ENCODE measurements around the gene KCNK17. TPM values are rescaled to one million over a fixed set of nuclear protein-coding genes. Genes with fewer than 3 reads are reported as not detected.

KCNK17 gene
- total RNA-seq, 1 donor from 2014 or later, result 1.6 TPM

GRCh38 chr6:39320363-39320984, 6.3 kb upstream of the KCNK17 start:
- Histone ChIP-seq H3K9ac (ENCODE audit: low read depth in 1 of 3, low read length in 3 of 3) (no peak overlapping the region), H3K27me3 (ENCODE audit: control insufficient read depth in 3 of 3, insufficient read depth in 3 of 3, low read length in 3 of 3) (peaks cover 0 to 10% (median 6%) of the 10 kb centered on the region in 3 donors), H3K4me1 (ENCODE audit: control insufficient read depth in 3 of 3, insufficient read depth in 3 of 3, low read length in 3 of 3) (no peaks in the 10 kb centered on the region), H3K36me3 (ENCODE audit: control insufficient read depth in 3 of 3, insufficient read depth in 3 of 3, low read length in 3 of 3) (no peaks in the 10 kb centered on the region), H3K27ac (ENCODE audit: low read depth, low read length) (no peak overlapping the region), H3K4me3 (ENCODE audit: low read length in 3 of 3) (no peak overlapping the region), H3K9me3 (ENCODE audit: control insufficient read depth in 3 of 3, low read length in 3 of 3) (no peaks in the 10 kb centered on the region)

- peaks cover 4 to 17% (median 10%) of the 10 kb centered on the region in 3 donors for H3K27me3 ChIP-seq (ENCODE audit: control insufficient read depth in 3 of 3, insufficient read depth in 3 of 3, low read length in 3 of 3)
- no peaks in the 10 kb centered on the region for H3K36me3 ChIP-seq (ENCODE audit: control insufficient read depth in 3 of 3, insufficient read depth in 3 of 3, low read length in 3 of 3)
- H3K4me1 ChIP-seq (ENCODE audit: control insufficient read depth in 3 of 3, insufficient read depth in 3 of 3, low read length in 3 of 3), result no peaks in the 10 kb centered on the region
- H3K27ac ChIP-seq (ENCODE audit: low read depth, low read length), result no peak overlapping the region
- no peak overlapping the region for H3K9ac ChIP-seq (ENCODE audit: low read depth in 1 of 3, low read length in 3 of 3)
- H3K4me3 ChIP-seq (ENCODE audit: low read length in 3 of 3), result no peak overlapping the region
- H3K9me3 ChIP-seq (ENCODE audit: control insufficient read depth in 3 of 3, low read length in 3 of 3), result no peaks in the 10 kb centered on the region
Measured at GRCh38 chr6:39319621-39320362, 5.6 kb upstream of the KCNK17 start.

GRCh38 chr6:39317256-39317655, 3.0 kb upstream of the KCNK17 start:
- Histone ChIP-seq H3K4me3 (ENCODE audit: low read length in 3 of 3) (no peak overlapping the region), H3K36me3 (ENCODE audit: control insufficient read depth in 3 of 3, insufficient read depth in 3 of 3, low read length in 3 of 3) (no peaks in the 10 kb centered on the region), H3K9ac (ENCODE audit: low read depth in 1 of 3, low read length in 3 of 3) (no peak overlapping the region), H3K27me3 (ENCODE audit: control insufficient read depth in 3 of 3, insufficient read depth in 3 of 3, low read length in 3 of 3) (peaks cover 27 to 37% (median 34%) of the 10 kb centered on the region in 3 donors), H3K4me1 (ENCODE audit: control insufficient read depth in 3 of 3, insufficient read depth in 3 of 3, low read length in 3 of 3) (peaks cover 11 to 17% (median 14%) of the 10 kb centered on the region in 3 donors), H3K27ac (ENCODE audit: low read depth, low read length) (no peak overlapping the region), H3K9me3 (ENCODE audit: control insufficient read depth in 3 of 3, low read length in 3 of 3) (no peaks in the 10 kb centered on the region)

- Histone ChIP-seq H3K27ac (ENCODE audit: low read depth, low read length) (no peak overlapping the region), H3K9me3 (ENCODE audit: control insufficient read depth in 3 of 3, low read length in 3 of 3) (no peaks in the 10 kb centered on the region), H3K4me1 (ENCODE audit: control insufficient read depth in 3 of 3, insufficient read depth in 3 of 3, low read length in 3 of 3) (peaks cover 11 to 18% (median 16%) of the 10 kb centered on the region in 3 donors), H3K9ac (ENCODE audit: low read depth in 1 of 3, low read length in 3 of 3) (no peak overlapping the region), H3K27me3 (ENCODE audit: control insufficient read depth in 3 of 3, insufficient read depth in 3 of 3, low read length in 3 of 3) (peaks cover 31 to 59% (median 47%) of the 10 kb centered on the region in 3 donors), H3K4me3 (ENCODE audit: low read length in 3 of 3) (peak overlapping the region in 1 of 3 donors; percentile 41), H3K36me3 (ENCODE audit: control insufficient read depth in 3 of 3, insufficient read depth in 3 of 3, low read length in 3 of 3) (no peaks in the 10 kb centered on the region)
Measured at GRCh38 chr6:39313526-39314272, 520 bp downstream of the KCNK17 start.

GRCh38 chr6:39312912-39313525, 1.2 kb downstream of the KCNK17 start:
- no peak overlapping the region for H3K27ac ChIP-seq (ENCODE audit: low read depth, low read length)
- H3K27me3 ChIP-seq (ENCODE audit: control insufficient read depth in 3 of 3, insufficient read depth in 3 of 3, low read length in 3 of 3), result peaks cover 31 to 61% (median 47%) of the 10 kb centered on the region in 3 donors
- H3K36me3 ChIP-seq (ENCODE audit: control insufficient read depth in 3 of 3, insufficient read depth in 3 of 3, low read length in 3 of 3), result no peaks in the 10 kb centered on the region
- H3K4me3 ChIP-seq (ENCODE audit: low read length in 3 of 3), result peak overlapping the region in 2 of 3 donors; percentile 8 to 41
- peaks cover 11 to 18% (median 16%) of the 10 kb centered on the region in 3 donors for H3K4me1 ChIP-seq (ENCODE audit: control insufficient read depth in 3 of 3, insufficient read depth in 3 of 3, low read length in 3 of 3)
- peak overlapping the region in 1 of 3 donors; percentile 40 for H3K9ac ChIP-seq (ENCODE audit: low read depth in 1 of 3, low read length in 3 of 3)
- H3K9me3 ChIP-seq (ENCODE audit: control insufficient read depth in 3 of 3, low read length in 3 of 3), result no peaks in the 10 kb centered on the region

- Histone ChIP-seq H3K36me3 (ENCODE audit: control insufficient read depth in 3 of 3, insufficient read depth in 3 of 3, low read length in 3 of 3) (no peaks in the 10 kb centered on the region), H3K9me3 (ENCODE audit: control insufficient read depth in 3 of 3, low read length in 3 of 3) (no peaks in the 10 kb centered on the region), H3K27me3 (ENCODE audit: control insufficient read depth in 3 of 3, insufficient read depth in 3 of 3, low read length in 3 of 3) (peaks cover 31 to 55% (median 40%) of the 10 kb centered on the region in 3 donors)
Measured at GRCh38 chr6:39310542-39310941, 3.7 kb downstream of the KCNK17 start.

GRCh38 chr6:39309942-39310531, 4.2 kb downstream of the KCNK17 start:
- peaks cover 30 to 53% (median 35%) of the 10 kb centered on the region in 3 donors for H3K27me3 ChIP-seq (ENCODE audit: control insufficient read depth in 3 of 3, insufficient read depth in 3 of 3, low read length in 3 of 3)
- no peak overlapping the region for H3K4me3 ChIP-seq (ENCODE audit: low read length in 3 of 3)
- H3K4me1 ChIP-seq (ENCODE audit: control insufficient read depth in 3 of 3, insufficient read depth in 3 of 3, low read length in 3 of 3), result peaks cover 11 to 18% (median 16%) of the 10 kb centered on the region in 3 donors
- no peak overlapping the region for H3K27ac ChIP-seq (ENCODE audit: low read depth, low read length)
- H3K9me3 ChIP-seq (ENCODE audit: control insufficient read depth in 3 of 3, low read length in 3 of 3), result no peaks in the 10 kb centered on the region
- no peak overlapping the region for H3K9ac ChIP-seq (ENCODE audit: low read depth in 1 of 3, low read length in 3 of 3)
- H3K36me3 ChIP-seq (ENCODE audit: control insufficient read depth in 3 of 3, insufficient read depth in 3 of 3, low read length in 3 of 3), result no peaks in the 10 kb centered on the region

More at GRCh38 chr6:39310542-39310941, 3.7 kb downstream of the KCNK17 start:
- Histone ChIP-seq H3K4me3 (ENCODE audit: low read length in 3 of 3) (no peak overlapping the region), H3K9ac (ENCODE audit: low read depth in 1 of 3, low read length in 3 of 3) (no peak overlapping the region), H3K27ac (ENCODE audit: low read depth, low read length) (no peak overlapping the region), H3K4me1 (ENCODE audit: control insufficient read depth in 3 of 3, insufficient read depth in 3 of 3, low read length in 3 of 3) (peaks cover 11 to 18% (median 16%) of the 10 kb centered on the region in 3 donors)

GRCh38 chr6:39307462-39307861, 6.8 kb downstream of the KCNK17 start:
- Histone ChIP-seq H3K27me3 (ENCODE audit: control insufficient read depth in 3 of 3, insufficient read depth in 3 of 3, low read length in 3 of 3) (peaks cover 7 to 34% (median 14%) of the 10 kb centered on the region in 3 donors), H3K4me3 (ENCODE audit: low read length in 3 of 3) (no peak overlapping the region), H3K27ac (ENCODE audit: low read depth, low read length) (no peak overlapping the region), H3K36me3 (ENCODE audit: control insufficient read depth in 3 of 3, insufficient read depth in 3 of 3, low read length in 3 of 3) (no peaks in the 10 kb centered on the region), H3K4me1 (ENCODE audit: control insufficient read depth in 3 of 3, insufficient read depth in 3 of 3, low read length in 3 of 3) (peaks cover 3 to 4% (median 3%) of the 10 kb centered on the region in 3 donors), H3K9ac (ENCODE audit: low read depth in 1 of 3, low read length in 3 of 3) (no peak overlapping the region), H3K9me3 (ENCODE audit: control insufficient read depth in 3 of 3, low read length in 3 of 3) (no peaks in the 10 kb centered on the region)

- H3K4me3 ChIP-seq (ENCODE audit: low read length in 3 of 3), result no peak overlapping the region
- H3K36me3 ChIP-seq (ENCODE audit: control insufficient read depth in 3 of 3, insufficient read depth in 3 of 3, low read length in 3 of 3), result no peaks in the 10 kb centered on the region
- no peak overlapping the region for H3K27ac ChIP-seq (ENCODE audit: low read depth, low read length)
- no peak overlapping the region for H3K9ac ChIP-seq (ENCODE audit: low read depth in 1 of 3, low read length in 3 of 3)
- H3K4me1 ChIP-seq (ENCODE audit: control insufficient read depth in 3 of 3, insufficient read depth in 3 of 3, low read length in 3 of 3), result peaks cover 0 to 4% (median 0%) of the 10 kb centered on the region in 3 donors
- H3K27me3 ChIP-seq (ENCODE audit: control insufficient read depth in 3 of 3, insufficient read depth in 3 of 3, low read length in 3 of 3), result peaks cover 0 to 24% (median 3%) of the 10 kb centered on the region in 3 donors
- H3K9me3 ChIP-seq (ENCODE audit: control insufficient read depth in 3 of 3, low read length in 3 of 3), result no peaks in the 10 kb centered on the region
Measured at GRCh38 chr6:39304951-39305350, 9.3 kb downstream of the KCNK17 start.

All from skeletal muscle tissue (tissue), 4 donors.